Liver (tissue), 9 donors: ENCODE data around the gene RARA. TPM values are rescaled to one million over a fixed set of nuclear protein-coding genes. Genes with fewer than 3 reads are reported as not detected.

Experiments used
- DNase-seq: peaks from one replicate; pipeline ENCODE4 v3.0.0-alpha.2; 2017; ENCODE audit warnings: low spot score
- H3K27ac ChIP-seq, 2 donors: one replicate each; pipeline ENCODE4 v1.7.0; 2013; ENCODE audit warnings: inconsistent platforms in 2 of 2, low read length in 2 of 2, control low read depth in 1 of 2, low read depth in 1 of 2, mild to moderate bottlenecking in 1 of 2
- H3K27me3 ChIP-seq, 4 donors: one replicate each; pipeline versions ENCODE4 v1.6.1 to v1.7.0; 2013; ENCODE audit warnings: low read length in 3 of 4, inconsistent platforms in 1 of 4, mild to moderate bottlenecking in 1 of 4, moderate library complexity in 1 of 4; ENCODE audit not compliant: control insufficient read depth in 4 of 4, insufficient read depth in 4 of 4
- H3K36me3 ChIP-seq, 4 donors: one replicate each; pipeline versions ENCODE4 v1.6.1 to v1.7.0; 2013; ENCODE audit warnings: low read length in 3 of 4, mild to moderate bottlenecking in 3 of 4, low read depth in 1 of 4, moderate library complexity in 1 of 4; ENCODE audit not compliant: control insufficient read depth in 4 of 4, insufficient read depth in 3 of 4
- H3K4me1 ChIP-seq, 4 donors: one replicate each; pipeline versions ENCODE4 v1.6.1 to v1.7.0; 2013; ENCODE audit warnings: low read length in 3 of 4, mild to moderate bottlenecking in 3 of 4, moderate library complexity in 1 of 4; ENCODE audit not compliant: control insufficient read depth in 4 of 4, insufficient read depth in 4 of 4
- H3K4me3 ChIP-seq, 3 donors: one replicate each; pipeline versions ENCODE4 v1.6.1 to v1.7.0; 2013; ENCODE audit warnings: low read length in 3 of 3, control low read depth in 1 of 3, low read depth in 1 of 3, mild to moderate bottlenecking in 1 of 3
- H3K9ac ChIP-seq, 2 donors: one replicate each; pipeline ENCODE4 v1.7.0; 2013; ENCODE audit warnings: low read length in 2 of 2, mild to moderate bottlenecking in 2 of 2, moderate library complexity in 2 of 2, control low read depth in 1 of 2, low read depth in 1 of 2
- H3K9me3 ChIP-seq, 4 donors: one replicate each; pipeline versions ENCODE4 v1.6.1 to v1.7.0; 2013; ENCODE audit warnings: low read length in 3 of 4; ENCODE audit not compliant: control insufficient read depth in 4 of 4
- EGR1 ChIP-seq, 2 donors: IDR thresholded peaks; 2 replicates each; pipeline ENCODE4 v1.6.1; 2016 to 2018; ENCODE audit warnings: antibody characterized with exemption in 2 of 2, low read depth in 2 of 2
- FOXA1 ChIP-seq: IDR thresholded peaks from 2 replicates; pipeline ENCODE4 v1.6.1; 2016; ENCODE audit warnings: antibody characterized with exemption
- FOXA2 ChIP-seq: IDR thresholded peaks from 2 replicates; pipeline ENCODE4 v1.6.1; 2016; ENCODE audit warnings: antibody characterized with exemption
- GABPA ChIP-seq, 2 donors: IDR thresholded peaks in 1 of 2; conservative IDR thresholded peaks in 1 of 2; 2 replicates each; pipeline ENCODE4 v1.6.1; 2016; ENCODE audit warnings: antibody characterized with exemption in 2 of 2, mild to moderate bottlenecking in 1 of 2, moderate library complexity in 1 of 2
- HNF4A ChIP-seq, 2 donors: conservative IDR thresholded peaks; 2 replicates each; pipeline ENCODE4 v1.6.1; 2016; ENCODE audit warnings: antibody characterized with exemption in 2 of 2, mild to moderate bottlenecking in 2 of 2
- HNF4G ChIP-seq: IDR thresholded peaks from 2 replicates; pipeline ENCODE4 v1.6.1; 2016; ENCODE audit warnings: antibody characterized with exemption
- JUND ChIP-seq, 2 donors: IDR thresholded peaks; 2 replicates each; pipeline ENCODE4 v1.6.1; 2016; ENCODE audit warnings: antibody characterized with exemption in 2 of 2
- NR2F2 ChIP-seq: IDR thresholded peaks from 2 replicates; pipeline ENCODE4 v1.6.1; 2016; ENCODE audit warnings: antibody characterized with exemption
- RAD21 ChIP-seq, 2 donors: IDR thresholded peaks; 2 replicates each; pipeline ENCODE4 v1.6.1; 2016; ENCODE audit warnings: antibody characterized with exemption in 2 of 2, mild to moderate bottlenecking in 2 of 2
- RXRA ChIP-seq, 2 donors: IDR thresholded peaks; 2 replicates each; pipeline ENCODE4 v1.6.1; 2017 to 2018; ENCODE audit warnings: antibody characterized with exemption in 2 of 2, mild to moderate bottlenecking in 1 of 2
- SP1 ChIP-seq: IDR thresholded peaks from 2 replicates; pipeline ENCODE4 v1.6.1; 2018; ENCODE audit warnings: antibody characterized with exemption, mild to moderate bottlenecking
- TAF1 ChIP-seq: conservative IDR thresholded peaks from 2 replicates; pipeline ENCODE4 v1.6.1; 2016; ENCODE audit warnings: antibody characterized with exemption, mild to moderate bottlenecking
- YY1 ChIP-seq: IDR thresholded peaks from 2 replicates; pipeline ENCODE4 v1.6.1; 2016; ENCODE audit warnings: antibody characterized with exemption, mild to moderate bottlenecking
- WGBS: extraction: QIAGEN DNeasy Blood & Tissue Kit; methylation state at CpG from one replicate; pipeline ENCODE4 v1.1.7; 2013; 5-methylcytosine and 5-hydroxymethylcytosine counted together
- polyA plus RNA-seq, 2 donors: library from polyadenylated mRNA; stranded (reverse) in 1 of 2; unstranded in 1 of 2; fragments of 200-250 nt in 1 of 2; fragments of >200 nt in 1 of 2; fragmentation: Nextera tagmentation in 1 of 2; extraction: Ambion mirVana in 1 of 2; gene quantifications; one replicate each; pipeline versions ENCODE4 v1.2.1 to v1.2.3, GENCODE V29; 2013 to 2015
- total RNA-seq, 2 donors: library from RNA; depleted of rRNA; stranded (reverse); fragments of >200 nt; gene quantifications; one replicate each; pipeline ENCODE4 v1.2.3, GENCODE V29; 2014
- TF ChIP-seq, protein P1 (sequence below): fragments of 150-350 bp; IDR thresholded peaks from 2 replicates; pipeline ENCODE4 v1.5.1; 2017; ENCODE audit warnings: improper control_type of control experiment, low read depth, low read length; ENCODE audit not compliant: missing input control
- TF ChIP-seq, protein P2 (sequence below): IDR thresholded peaks from 2 replicates; pipeline ENCODE4 v1.6.1; 2016; ENCODE audit warnings: antibody characterized with exemption
- TF ChIP-seq, protein P3 (sequence below): IDR thresholded peaks from 2 replicates; pipeline ENCODE4 v1.6.1; 2016; ENCODE audit warnings: antibody characterized with exemption, mild to moderate bottlenecking
- TF ChIP-seq, protein P4 (sequence below): IDR thresholded peaks from 2 replicates; pipeline ENCODE4 v1.6.1; 2016; ENCODE audit warnings: antibody characterized with exemption
- TF ChIP-seq, protein P5 (sequence below): IDR thresholded peaks from 2 replicates; pipeline ENCODE4 v1.6.1; 2016; ENCODE audit warnings: antibody characterized with exemption
- donor health status: healthy.
- donor health status: healthy.
- donor health status: healthy.
- donor health status: healthy.
- donor health status: healthy.

The RARA gene
- total and polyA plus RNA-seq, 4 donors, result 6.6 to 26.2 (median 10.8) TPM

DNA sequence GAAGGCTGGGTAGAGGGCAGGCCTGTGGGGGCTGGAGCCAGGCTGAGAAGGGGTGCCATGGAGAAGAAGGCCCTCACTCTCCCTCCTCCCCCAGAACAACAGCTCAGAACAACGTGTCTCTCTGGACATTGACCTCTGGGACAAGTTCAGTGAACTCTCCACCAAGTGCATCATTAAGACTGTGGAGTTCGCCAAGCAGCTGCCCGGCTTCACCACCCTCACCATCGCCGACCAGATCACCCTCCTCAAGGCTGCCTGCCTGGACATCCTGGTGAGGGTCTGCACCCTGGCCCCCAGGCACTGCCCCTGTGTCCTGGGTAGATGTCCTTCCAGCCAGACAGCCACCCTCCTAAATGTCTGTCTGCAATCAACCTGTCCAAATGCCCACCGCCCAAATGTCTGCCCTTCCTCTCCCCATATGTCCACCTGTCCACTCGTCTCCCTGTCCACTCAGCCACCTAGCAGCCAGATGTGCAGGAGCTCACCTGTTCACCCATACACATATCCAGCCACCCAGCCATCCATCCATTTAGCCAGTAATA lies 43.3 kb downstream of the RARA start:
- Histone ChIP-seq H3K27me3 (no peaks in the 10 kb centered on the region), H3K4me1 (peaks cover 39 to 89% (median 82%) of the 10 kb centered on the region in 4 donors), H3K4me3 (peak overlapping the region in 2 of 3 donors; percentile 4 to 21), H3K9ac (no peak overlapping the region), H3K36me3 (peaks cover 2 to 8% (median 7%) of the 10 kb centered on the region in 4 donors), H3K9me3 (no peaks in the 10 kb centered on the region), H3K27ac (peak overlapping the region; percentile 60 to 71)
- 24% methylated on average over 7 of the region's 7 CpGs for WGBS
- TF ChIP-seq HNF4G (peak; percentile 39), FOXA2 (no peak), NR2F2 (peak; percentile 79), SP1 (peak; percentile 73), FOXA1 (no peak), YY1 (no peak), HNF4A (conservative IDR thresholded peaks at IDR 0.05) (peak; percentile 84 to 88), RXRA (IDR thresholded peaks at IDR 0.05) (peak; percentile 90), JUND (IDR thresholded peaks at IDR 0.05) (peak in 1 of 2 donors; percentile 34)
- DNase-seq, result peak; percentile 35

DNA sequence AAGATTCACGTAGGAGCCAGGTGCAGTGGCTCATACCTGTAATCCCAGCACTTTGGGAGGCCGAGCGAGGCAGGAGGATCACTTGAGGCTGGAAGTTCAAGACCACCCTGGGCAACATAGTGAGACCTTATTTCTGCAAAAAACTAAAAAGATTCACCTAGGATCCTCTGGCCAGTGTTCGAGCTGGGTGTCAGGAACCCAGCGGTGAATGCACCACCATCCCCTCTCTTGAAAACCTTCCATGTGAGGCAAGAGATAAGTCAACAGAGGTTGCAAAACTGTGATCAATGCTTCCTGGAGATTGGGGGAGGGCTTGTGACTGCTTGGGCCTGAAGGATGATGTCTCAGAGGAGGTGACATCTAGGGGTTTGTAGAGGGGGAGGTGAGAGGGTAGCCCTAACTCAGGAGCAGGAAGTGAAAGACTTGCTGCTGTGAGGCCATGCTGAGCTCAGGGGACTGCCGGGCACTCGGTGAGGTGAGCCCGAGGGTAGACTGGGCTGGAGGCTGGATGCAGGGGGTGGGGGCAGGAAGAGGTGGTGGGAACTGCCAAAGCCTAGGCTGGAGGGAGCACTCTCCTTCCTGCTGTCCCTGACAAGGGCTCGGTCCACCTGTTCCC lies 43.9 kb downstream of the RARA start:
- TF ChIP-seq, protein P1, sequence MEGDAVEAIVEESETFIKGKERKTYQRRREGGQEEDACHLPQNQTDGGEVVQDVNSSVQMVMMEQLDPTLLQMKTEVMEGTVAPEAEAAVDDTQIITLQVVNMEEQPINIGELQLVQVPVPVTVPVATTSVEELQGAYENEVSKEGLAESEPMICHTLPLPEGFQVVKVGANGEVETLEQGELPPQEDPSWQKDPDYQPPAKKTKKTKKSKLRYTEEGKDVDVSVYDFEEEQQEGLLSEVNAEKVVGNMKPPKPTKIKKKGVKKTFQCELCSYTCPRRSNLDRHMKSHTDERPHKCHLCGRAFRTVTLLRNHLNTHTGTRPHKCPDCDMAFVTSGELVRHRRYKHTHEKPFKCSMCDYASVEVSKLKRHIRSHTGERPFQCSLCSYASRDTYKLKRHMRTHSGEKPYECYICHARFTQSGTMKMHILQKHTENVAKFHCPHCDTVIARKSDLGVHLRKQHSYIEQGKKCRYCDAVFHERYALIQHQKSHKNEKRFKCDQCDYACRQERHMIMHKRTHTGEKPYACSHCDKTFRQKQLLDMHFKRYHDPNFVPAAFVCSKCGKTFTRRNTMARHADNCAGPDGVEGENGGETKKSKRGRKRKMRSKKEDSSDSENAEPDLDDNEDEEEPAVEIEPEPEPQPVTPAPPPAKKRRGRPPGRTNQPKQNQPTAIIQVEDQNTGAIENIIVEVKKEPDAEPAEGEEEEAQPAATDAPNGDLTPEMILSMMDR, result no peak
- TF ChIP-seq RXRA (IDR thresholded peaks at IDR 0.05) (peak; percentile 99 to 100), HNF4A (conservative IDR thresholded peaks at IDR 0.05) (peak; percentile 81 to 85), HNF4G (peak; percentile 54), NR2F2 (no peak), FOXA2 (peak; percentile 97), FOXA1 (peak; percentile 98), EGR1 (IDR thresholded peaks at IDR 0.05; ENCODE audit: low read depth in 2 of 2) (peak in 1 of 2 donors; percentile 87), YY1 (peak; percentile 63), RAD21 (IDR thresholded peaks at IDR 0.05) (peak in 1 of 2 donors; percentile 50), SP1 (peak; percentile 79), JUND (IDR thresholded peaks at IDR 0.05) (peak; percentile 46 to 83), TAF1 (no peak), GABPA (IDR thresholded peaks at IDR 0.05 in 1 of 2, conservative IDR thresholded peaks at IDR 0.05 in 1 of 2) (peak in 1 of 2 donors; percentile 54)
- TF ChIP-seq, protein P2, sequence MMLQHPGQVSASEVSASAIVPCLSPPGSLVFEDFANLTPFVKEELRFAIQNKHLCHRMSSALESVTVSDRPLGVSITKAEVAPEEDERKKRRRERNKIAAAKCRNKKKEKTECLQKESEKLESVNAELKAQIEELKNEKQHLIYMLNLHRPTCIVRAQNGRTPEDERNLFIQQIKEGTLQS, result peak; percentile 64
- TF ChIP-seq, protein P3, sequence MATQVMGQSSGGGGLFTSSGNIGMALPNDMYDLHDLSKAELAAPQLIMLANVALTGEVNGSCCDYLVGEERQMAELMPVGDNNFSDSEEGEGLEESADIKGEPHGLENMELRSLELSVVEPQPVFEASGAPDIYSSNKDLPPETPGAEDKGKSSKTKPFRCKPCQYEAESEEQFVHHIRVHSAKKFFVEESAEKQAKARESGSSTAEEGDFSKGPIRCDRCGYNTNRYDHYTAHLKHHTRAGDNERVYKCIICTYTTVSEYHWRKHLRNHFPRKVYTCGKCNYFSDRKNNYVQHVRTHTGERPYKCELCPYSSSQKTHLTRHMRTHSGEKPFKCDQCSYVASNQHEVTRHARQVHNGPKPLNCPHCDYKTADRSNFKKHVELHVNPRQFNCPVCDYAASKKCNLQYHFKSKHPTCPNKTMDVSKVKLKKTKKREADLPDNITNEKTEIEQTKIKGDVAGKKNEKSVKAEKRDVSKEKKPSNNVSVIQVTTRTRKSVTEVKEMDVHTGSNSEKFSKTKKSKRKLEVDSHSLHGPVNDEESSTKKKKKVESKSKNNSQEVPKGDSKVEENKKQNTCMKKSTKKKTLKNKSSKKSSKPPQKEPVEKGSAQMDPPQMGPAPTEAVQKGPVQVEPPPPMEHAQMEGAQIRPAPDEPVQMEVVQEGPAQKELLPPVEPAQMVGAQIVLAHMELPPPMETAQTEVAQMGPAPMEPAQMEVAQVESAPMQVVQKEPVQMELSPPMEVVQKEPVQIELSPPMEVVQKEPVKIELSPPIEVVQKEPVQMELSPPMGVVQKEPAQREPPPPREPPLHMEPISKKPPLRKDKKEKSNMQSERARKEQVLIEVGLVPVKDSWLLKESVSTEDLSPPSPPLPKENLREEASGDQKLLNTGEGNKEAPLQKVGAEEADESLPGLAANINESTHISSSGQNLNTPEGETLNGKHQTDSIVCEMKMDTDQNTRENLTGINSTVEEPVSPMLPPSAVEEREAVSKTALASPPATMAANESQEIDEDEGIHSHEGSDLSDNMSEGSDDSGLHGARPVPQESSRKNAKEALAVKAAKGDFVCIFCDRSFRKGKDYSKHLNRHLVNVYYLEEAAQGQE, result no peak
- TF ChIP-seq, protein P4, sequence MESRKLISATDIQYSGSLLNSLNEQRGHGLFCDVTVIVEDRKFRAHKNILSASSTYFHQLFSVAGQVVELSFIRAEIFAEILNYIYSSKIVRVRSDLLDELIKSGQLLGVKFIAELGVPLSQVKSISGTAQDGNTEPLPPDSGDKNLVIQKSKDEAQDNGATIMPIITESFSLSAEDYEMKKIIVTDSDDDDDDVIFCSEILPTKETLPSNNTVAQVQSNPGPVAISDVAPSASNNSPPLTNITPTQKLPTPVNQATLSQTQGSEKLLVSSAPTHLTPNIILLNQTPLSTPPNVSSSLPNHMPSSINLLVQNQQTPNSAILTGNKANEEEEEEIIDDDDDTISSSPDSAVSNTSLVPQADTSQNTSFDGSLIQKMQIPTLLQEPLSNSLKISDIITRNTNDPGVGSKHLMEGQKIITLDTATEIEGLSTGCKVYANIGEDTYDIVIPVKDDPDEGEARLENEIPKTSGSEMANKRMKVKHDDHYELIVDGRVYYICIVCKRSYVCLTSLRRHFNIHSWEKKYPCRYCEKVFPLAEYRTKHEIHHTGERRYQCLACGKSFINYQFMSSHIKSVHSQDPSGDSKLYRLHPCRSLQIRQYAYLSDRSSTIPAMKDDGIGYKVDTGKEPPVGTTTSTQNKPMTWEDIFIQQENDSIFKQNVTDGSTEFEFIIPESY, result peak; percentile 78
- TF ChIP-seq, protein P5, sequence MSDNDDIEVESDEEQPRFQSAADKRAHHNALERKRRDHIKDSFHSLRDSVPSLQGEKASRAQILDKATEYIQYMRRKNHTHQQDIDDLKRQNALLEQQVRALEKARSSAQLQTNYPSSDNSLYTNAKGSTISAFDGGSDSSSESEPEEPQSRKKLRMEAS, result peak; percentile 98
- DNase-seq, result peak; percentile 42
- Histone ChIP-seq H3K9ac (no peak overlapping the region), H3K27me3 (no peaks in the 10 kb centered on the region), H3K4me1 (peaks cover 37 to 83% (median 77%) of the 10 kb centered on the region in 4 donors), H3K36me3 (peaks cover 2 to 8% (median 7%) of the 10 kb centered on the region in 4 donors), H3K9me3 (no peaks in the 10 kb centered on the region), H3K4me3 (peak overlapping the region; percentile 29 to 60 (median 39)), H3K27ac (peak overlapping the region; percentile 60 to 71)
- 24% methylated on average over 9 of the region's 9 CpGs for WGBS
